ENCODE measurements around the gene SCO1. TPM values are rescaled to one million over a fixed set of nuclear protein-coding genes. Genes with fewer than 3 reads are reported as not detected.

Gene SCO1
- total RNA-seq, 6 experiments from 2014 or later, result 30.7 to 41.4 (median 33.5) TPM

DNA sequence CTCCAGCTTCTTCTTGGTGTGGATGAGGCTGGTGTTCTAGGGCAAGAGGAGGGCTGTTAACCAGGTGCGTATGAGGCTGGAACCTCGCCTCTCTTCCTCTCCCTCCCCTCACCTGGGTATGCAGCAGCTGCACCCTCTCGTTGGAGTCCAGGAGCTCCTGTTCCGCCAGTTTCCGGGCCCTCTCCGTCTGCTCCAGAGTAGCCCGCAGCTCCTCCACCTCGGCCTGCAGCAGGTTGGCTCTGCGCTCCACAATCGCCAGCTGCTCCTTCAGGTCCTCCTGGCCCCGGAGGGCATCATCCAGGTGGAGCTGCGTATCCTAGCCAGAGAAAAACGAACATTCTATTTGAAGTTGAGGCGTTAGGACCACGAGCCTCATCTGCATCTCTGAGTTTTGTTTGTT, 65.6 kb downstream of the SCO1 start:
- Mint-ChIP-seq H3K27me3 (ENCODE audit: insufficient read depth) (peaks cover 2% of the 10 kb centered on the region; the same call in 1 of the 2 replicates), H3K9me3 (no peaks in the 10 kb centered on the region), H3K4me3 (no peak overlapping the region), H3K4me1 (ENCODE audit: low read depth) (no peaks in the 10 kb centered on the region), H3K27ac (no peak overlapping the region), H3K36me3 (ENCODE audit: low read depth) (no peaks in the 10 kb centered on the region)
- no peak for DNase-seq
- TF ChIP-seq, protein P1, sequence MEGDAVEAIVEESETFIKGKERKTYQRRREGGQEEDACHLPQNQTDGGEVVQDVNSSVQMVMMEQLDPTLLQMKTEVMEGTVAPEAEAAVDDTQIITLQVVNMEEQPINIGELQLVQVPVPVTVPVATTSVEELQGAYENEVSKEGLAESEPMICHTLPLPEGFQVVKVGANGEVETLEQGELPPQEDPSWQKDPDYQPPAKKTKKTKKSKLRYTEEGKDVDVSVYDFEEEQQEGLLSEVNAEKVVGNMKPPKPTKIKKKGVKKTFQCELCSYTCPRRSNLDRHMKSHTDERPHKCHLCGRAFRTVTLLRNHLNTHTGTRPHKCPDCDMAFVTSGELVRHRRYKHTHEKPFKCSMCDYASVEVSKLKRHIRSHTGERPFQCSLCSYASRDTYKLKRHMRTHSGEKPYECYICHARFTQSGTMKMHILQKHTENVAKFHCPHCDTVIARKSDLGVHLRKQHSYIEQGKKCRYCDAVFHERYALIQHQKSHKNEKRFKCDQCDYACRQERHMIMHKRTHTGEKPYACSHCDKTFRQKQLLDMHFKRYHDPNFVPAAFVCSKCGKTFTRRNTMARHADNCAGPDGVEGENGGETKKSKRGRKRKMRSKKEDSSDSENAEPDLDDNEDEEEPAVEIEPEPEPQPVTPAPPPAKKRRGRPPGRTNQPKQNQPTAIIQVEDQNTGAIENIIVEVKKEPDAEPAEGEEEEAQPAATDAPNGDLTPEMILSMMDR (IDR thresholded peaks at IDR 0.05), result no peak

DNA sequence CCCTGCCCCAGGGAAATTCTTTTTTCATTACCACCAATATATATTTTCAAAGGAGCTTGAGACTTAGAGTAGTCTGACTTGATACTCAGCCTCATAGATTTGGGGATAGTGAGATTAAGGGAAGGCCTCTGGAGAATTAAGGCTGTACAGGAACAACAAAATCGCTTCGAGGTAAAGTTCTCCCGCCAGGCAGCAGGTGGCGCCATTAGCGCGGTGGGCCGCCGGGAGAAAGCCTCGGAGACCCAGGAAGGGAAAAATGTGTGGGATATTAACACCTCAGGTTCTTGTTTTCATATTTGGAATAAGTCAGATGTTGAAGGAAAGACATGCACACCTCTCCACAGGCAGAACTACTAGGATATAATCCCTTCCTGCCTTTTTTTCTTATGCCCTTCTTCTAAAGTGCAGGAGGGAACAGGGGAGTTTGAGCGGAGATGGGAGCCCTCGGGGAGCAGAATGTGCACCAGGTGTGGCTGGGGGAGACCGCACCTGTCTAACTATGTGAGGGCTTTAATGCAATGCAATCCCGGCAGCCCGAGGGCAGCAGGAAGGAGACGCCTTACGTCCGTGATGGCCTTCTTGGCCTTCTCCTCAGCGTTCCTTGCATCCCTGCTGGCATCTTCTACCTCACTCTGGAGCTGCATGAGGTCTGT, 66.2 kb downstream of the SCO1 start:
- Mint-ChIP-seq H3K4me3 (no peak overlapping the region), H3K4me1 (ENCODE audit: low read depth) (no peaks in the 10 kb centered on the region), H3K9me3 (no peaks in the 10 kb centered on the region), H3K27ac (no peak overlapping the region), H3K27me3 (ENCODE audit: insufficient read depth) (peaks cover 3% of the 10 kb centered on the region; the same call in 1 of the 2 replicates), H3K36me3 (ENCODE audit: low read depth) (no peaks in the 10 kb centered on the region)
- TF ChIP-seq, protein P1 (IDR thresholded peaks at IDR 0.05), result peak; percentile 92
- peak; percentile 21 for DNase-seq

DNA sequence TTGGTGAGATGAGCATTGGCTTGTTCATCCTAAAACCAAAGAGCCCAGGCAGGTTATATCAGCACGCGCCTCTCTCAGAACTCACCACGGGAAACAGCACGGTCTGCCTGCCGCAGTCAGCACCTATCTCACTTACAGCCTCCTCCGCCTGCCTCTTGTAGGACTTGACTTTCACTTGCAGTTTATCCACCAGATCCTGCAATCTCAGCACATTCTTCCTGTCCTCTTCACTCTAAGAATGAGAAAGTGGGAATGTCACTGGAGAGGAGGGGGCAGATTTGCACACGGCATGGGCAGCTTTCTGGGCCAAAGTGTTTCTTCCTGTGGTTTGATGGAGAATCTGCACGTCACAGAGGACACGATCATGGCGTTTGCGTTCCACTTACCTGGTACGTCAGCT, 67.6 kb downstream of the SCO1 start:
- 0 out of 2 replicates have a peak, but pooled peaks cover 2% of the 10 kb centered on the region for H3K27me3 Mint-ChIP-seq (ENCODE audit: insufficient read depth)
- no peak overlapping the region for H3K27ac Mint-ChIP-seq
- TF ChIP-seq, protein P1 (IDR thresholded peaks at IDR 0.05), result no peak
- H3K4me3 Mint-ChIP-seq, result no peak overlapping the region
- H3K9me3 Mint-ChIP-seq, result no peaks in the 10 kb centered on the region
- H3K36me3 Mint-ChIP-seq (ENCODE audit: low read depth), result no peaks in the 10 kb centered on the region
- H3K4me1 Mint-ChIP-seq (ENCODE audit: low read depth), result no peaks in the 10 kb centered on the region
- DNase-seq, result no peak

DNA sequence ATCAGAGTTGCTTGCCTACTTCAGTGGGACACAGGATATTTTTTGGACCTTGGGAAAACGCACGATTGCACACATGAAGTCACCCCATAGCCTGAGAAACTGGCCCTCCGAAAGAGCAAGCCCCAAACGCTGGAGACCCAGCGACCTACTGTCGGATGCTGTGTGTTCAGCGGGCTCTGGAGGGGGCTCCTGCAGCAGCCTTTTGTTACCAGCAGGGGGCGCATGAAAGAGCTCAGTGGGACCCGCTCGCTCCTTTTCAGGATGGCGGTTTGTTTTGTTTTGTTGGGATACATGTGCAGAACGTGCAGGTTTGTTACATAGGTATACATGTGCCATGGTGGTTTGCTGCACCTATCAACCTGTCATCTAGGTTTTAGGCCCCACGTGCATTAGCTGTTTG, 68.6 kb downstream of the SCO1 start:
- Mint-ChIP-seq H3K27ac (no peak overlapping the region), H3K4me1 (ENCODE audit: low read depth) (no peaks in the 10 kb centered on the region), H3K36me3 (ENCODE audit: low read depth) (no peaks in the 10 kb centered on the region), H3K9me3 (no peaks in the 10 kb centered on the region), H3K4me3 (no peak overlapping the region), H3K27me3 (ENCODE audit: insufficient read depth) (peaks cover 2% of the 10 kb centered on the region; the same call in 1 of the 2 replicates)
- TF ChIP-seq, protein P1 (IDR thresholded peaks at IDR 0.05), result peak; percentile 76
- no peak for DNase-seq

DNA sequence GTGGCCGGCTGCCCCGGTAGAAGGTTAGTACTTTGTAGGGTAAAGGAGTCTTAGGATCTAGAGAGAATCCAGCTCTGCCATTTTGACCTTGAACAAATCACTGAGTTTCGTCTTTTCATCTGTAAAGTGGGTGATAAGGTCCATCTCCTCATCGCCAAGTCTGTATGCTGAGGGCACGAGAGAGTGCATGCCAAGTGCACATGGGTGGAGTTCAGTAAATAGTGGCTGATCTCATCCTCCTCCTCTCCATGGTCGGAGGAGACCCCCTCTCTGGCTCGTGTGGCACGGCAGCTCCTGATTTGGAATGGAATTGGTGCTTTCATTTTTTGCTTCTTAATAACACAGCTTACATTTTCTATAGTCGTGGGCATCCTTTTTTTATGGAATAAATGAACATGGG, 70.9 kb downstream of the SCO1 start:
- Mint-ChIP-seq H3K27ac (no peak overlapping the region), H3K27me3 (ENCODE audit: insufficient read depth) (peaks cover 2% of the 10 kb centered on the region; the same call in 1 of the 2 replicates), H3K36me3 (ENCODE audit: low read depth) (no peaks in the 10 kb centered on the region), H3K4me3 (no peak overlapping the region), H3K4me1 (ENCODE audit: low read depth) (peaks cover 13% of the 10 kb centered on the region), H3K9me3 (no peaks in the 10 kb centered on the region)
- no peak for DNase-seq
- TF ChIP-seq, protein P1 (IDR thresholded peaks at IDR 0.05), result no peak
